Neuronal stem cell (in vitro differentiated cells): Measurements from ENCODE around the gene TBX1.

Source experiments
- DNase-seq: peaks from one replicate; pipeline ENCODE4 v3.0.0-alpha.2; 2013; ENCODE audit warnings: low spot score
- H2AFZ ChIP-seq: one replicate; pipeline ENCODE4 v1.6.1; 2013; ENCODE audit warnings: mild to moderate bottlenecking, low read length, inconsistent platforms
- H2AK5ac ChIP-seq: 2 replicates; pipeline ENCODE4 v1.6.1; 2013; ENCODE audit warnings: low read depth, mild to moderate bottlenecking, inconsistent platforms, low read length, moderate library complexity, mixed read lengths
- H2BK120ac ChIP-seq: 2 replicates; pipeline ENCODE4 v1.6.1; 2013; ENCODE audit warnings: low read depth, mild to moderate bottlenecking, inconsistent platforms, low read length, moderate library complexity, mixed read lengths
- H2BK12ac ChIP-seq: one replicate; pipeline ENCODE4 v1.6.1; 2013; ENCODE audit warnings: low read length, inconsistent platforms
- H2BK15ac ChIP-seq: 2 replicates; pipeline ENCODE4 v1.6.1; 2013; ENCODE audit warnings: mild to moderate bottlenecking, low read length, inconsistent platforms, mixed read lengths
- H2BK5ac ChIP-seq: one replicate; pipeline ENCODE4 v1.6.1; 2013; ENCODE audit warnings: inconsistent platforms, mild to moderate bottlenecking, low read length, moderate library complexity
- H3K14ac ChIP-seq: one replicate; pipeline ENCODE4 v1.6.1; 2013; ENCODE audit warnings: low read length, inconsistent platforms
- H3K18ac ChIP-seq: 2 replicates; pipeline ENCODE4 v1.6.1; 2013; ENCODE audit warnings: low read length, inconsistent platforms
- H3K23ac ChIP-seq: 2 replicates; pipeline ENCODE4 v1.6.1; 2013; ENCODE audit warnings: low read depth, mild to moderate bottlenecking, mixed read lengths, low read length, inconsistent platforms; ENCODE audit not compliant: poor library complexity
- H3K27ac ChIP-seq: replicated peaks from 3 replicates; pipeline ENCODE4 v1.5.1; 2013; ENCODE audit warnings: low read length, inconsistent platforms
- H3K27me3 ChIP-seq, 3 experiments: 2 replicates each; pipeline ENCODE4 v1.6.1; 2013; ENCODE audit warnings: low read length in 3 of 3, mild to moderate bottlenecking in 2 of 3, inconsistent platforms in 1 of 3, low read depth in 1 of 3, mixed read lengths in 1 of 3, moderate library complexity in 1 of 3; ENCODE audit not compliant: control insufficient read depth in 3 of 3, insufficient read depth in 3 of 3
- H3K36me3 ChIP-seq, 2 donors: replicated peaks in 1 of 2; 2 replicates each; pipeline ENCODE4 v1.6.1; 2013; ENCODE audit warnings: low read length in 2 of 2; ENCODE audit not compliant: control insufficient read depth in 2 of 2, insufficient read depth in 2 of 2
- H3K4ac ChIP-seq: 2 replicates; pipeline ENCODE4 v1.6.1; 2013; ENCODE audit warnings: inconsistent platforms, mild to moderate bottlenecking, low read length, moderate library complexity
- H3K4me1 ChIP-seq, 2 donors: 1 replicate in 1 of 2; 2 replicates in 1 of 2; pipeline ENCODE4 v1.6.1; 2013; ENCODE audit warnings: low read length in 2 of 2, low read depth in 1 of 2; ENCODE audit not compliant: control insufficient read depth in 2 of 2, insufficient read depth in 1 of 2
- H3K4me2 ChIP-seq: one replicate; pipeline ENCODE4 v1.6.1; 2013; ENCODE audit warnings: mild to moderate bottlenecking, low read length, inconsistent platforms; ENCODE audit not compliant: insufficient read depth, poor library complexity, severe bottlenecking
- H3K4me3 ChIP-seq, 2 donors: 2 replicates each; pipeline ENCODE4 v1.5.1; 2013; ENCODE audit warnings: low read length in 2 of 2, mild to moderate bottlenecking in 2 of 2, inconsistent platforms in 1 of 2, moderate library complexity in 1 of 2
- H3K79me1 ChIP-seq: one replicate; pipeline ENCODE4 v1.6.1; 2013; ENCODE audit warnings: low read depth, mild to moderate bottlenecking, inconsistent platforms, low read length, moderate library complexity
- H3K9ac ChIP-seq: one replicate; pipeline ENCODE4 v1.6.1; 2013; ENCODE audit warnings: mild to moderate bottlenecking, low read depth, low read length, inconsistent platforms; ENCODE audit not compliant: poor library complexity
- H3K9me3 ChIP-seq, 2 donors: replicated peaks in 1 of 2; 2 replicates each; pipeline versions ENCODE3 to v1.6.1; 2013; ENCODE audit warnings: low read length in 2 of 2, mild to moderate bottlenecking in 2 of 2, inconsistent platforms in 1 of 2, low read depth in 1 of 2, mixed read lengths in 1 of 2, moderate library complexity in 1 of 2; ENCODE audit not compliant: control insufficient read depth in 2 of 2, insufficient read depth in 1 of 2
- H4K8ac ChIP-seq: one replicate; pipeline ENCODE4 v1.6.1; 2013; ENCODE audit warnings: low read depth, mild to moderate bottlenecking, inconsistent platforms, low read length, moderate library complexity
- H4K91ac ChIP-seq: one replicate; pipeline ENCODE4 v1.6.1; 2013; ENCODE audit warnings: low read length, low read depth, mild to moderate bottlenecking, inconsistent platforms; ENCODE audit not compliant: poor library complexity
- WGBS, 2 donors: extraction: QIAGEN DNeasy Blood & Tissue Kit; methylation state at CpG; one replicate each; pipeline ENCODE4 v1.1.7; 2013; ENCODE audit warnings: missing lambda C conversion rate in 2 of 2, mixed read lengths in 1 of 2; ENCODE audit not compliant: insufficient read length in 2 of 2, insufficient replicate concordance in 1 of 2; ENCODE audit errors: extremely low coverage in 2 of 2; 5-methylcytosine and 5-hydroxymethylcytosine counted together

Gene TBX1

GRCh38 chr22:19721330-19722177 lies 39.0 kb upstream of the TBX1 start:
- Histone ChIP-seq H3K36me3 (peaks cover 0 to 7% of the 10 kb centered on the region in 2 donors), H3K18ac (peak overlapping the region; percentile 76), H3K79me1 (peaks cover 4% of the 10 kb centered on the region), H3K14ac (peak overlapping the region; percentile 14), H3K4ac (no peak overlapping the region), H2BK12ac (no peak overlapping the region), H2BK120ac (no peak overlapping the region), H3K27me3 (peaks cover 66 to 91% (median 88%) of the 10 kb centered on the region in 3 experiments), H2AFZ (no peak overlapping the region), H2AK5ac (peak overlapping the region; percentile 33), H3K9ac (peak overlapping the region; percentile 63), H4K91ac (no peak overlapping the region), H2BK15ac (no peak overlapping the region), H2BK5ac (no peak overlapping the region), H3K27ac (no peak overlapping the region), H3K4me1 (peaks cover 13 to 31% of the 10 kb centered on the region in 2 donors), H3K9me3 (peaks cover 13 to 14% of the 10 kb centered on the region in 2 donors), H3K4me3 (peak overlapping the region in 1 of 2 donors; percentile 15), H4K8ac (no peak overlapping the region), H3K23ac (peak overlapping the region; percentile 98), H3K4me2 (peak overlapping the region; percentile 80)
- DNase-seq: no peak
- WGBS, 2 donors: no CpG with 5 or more reads among the region's 44 CpGs

- H3K36me3 ChIP-seq: peaks cover 0 to 7% of the 10 kb centered on the region in 2 donors
- DNase-seq: no peak
- no peak overlapping the region for H3K27ac ChIP-seq
- peak overlapping the region; percentile 97 for H3K18ac ChIP-seq
- no peak overlapping the region for H2BK5ac ChIP-seq
- no peak overlapping the region for H3K4me3 ChIP-seq
- no peak overlapping the region for H2BK12ac ChIP-seq
- H3K9me3 ChIP-seq: peaks cover 13 to 14% of the 10 kb centered on the region in 2 donors
- H3K27me3 ChIP-seq: peaks cover 71 to 97% (median 91%) of the 10 kb centered on the region in 3 experiments
- H3K79me1 ChIP-seq: peaks cover 2% of the 10 kb centered on the region
- H3K14ac ChIP-seq: peak overlapping the region; percentile 39
- H3K23ac ChIP-seq: peak overlapping the region; percentile 98
- peaks cover 13 to 31% of the 10 kb centered on the region in 2 donors for H3K4me1 ChIP-seq
- H2AFZ ChIP-seq: peak overlapping the region; percentile 95
- peak overlapping the region; percentile 79 for H3K9ac ChIP-seq
- H3K4me2 ChIP-seq: peak overlapping the region; percentile 80
- peak overlapping the region; percentile 45 for H2BK15ac ChIP-seq
- H4K91ac ChIP-seq: no peak overlapping the region
- no peak overlapping the region for H2BK120ac ChIP-seq
- no peak overlapping the region for H3K4ac ChIP-seq
- no CpG with 5 or more reads among the region's 60 CpGs for WGBS, 2 donors
- no peak overlapping the region for H4K8ac ChIP-seq
- H2AK5ac ChIP-seq: peak overlapping the region; percentile 97
These were observed 38.2 kb upstream of the TBX1 start for GRCh38 chr22:19722178-19722981.

GRCh38 chr22:19722982-19723231 lies 37.7 kb upstream of the TBX1 start:
- peak overlapping the region; percentile 58 for H2BK12ac ChIP-seq
- H4K8ac ChIP-seq: no peak overlapping the region
- peaks cover 10 to 27% of the 10 kb centered on the region in 2 donors for H3K4me1 ChIP-seq
- peak overlapping the region; percentile 79 for H3K9ac ChIP-seq
- peak overlapping the region; percentile 98 for H3K23ac ChIP-seq
- H4K91ac ChIP-seq: no peak overlapping the region
- H3K79me1 ChIP-seq: no peaks in the 10 kb centered on the region
- no peak overlapping the region for H2BK120ac ChIP-seq
- peak overlapping the region; percentile 80 for H3K4me2 ChIP-seq
- peak overlapping the region; percentile 97 for H3K18ac ChIP-seq
- peak overlapping the region; percentile 38 for H2BK15ac ChIP-seq
- peak overlapping the region; percentile 97 for H3K14ac ChIP-seq
- peak overlapping the region; percentile 97 for H2AK5ac ChIP-seq
- no peak for DNase-seq
- peaks cover 75 to 97% (median 93%) of the 10 kb centered on the region in 3 experiments for H3K27me3 ChIP-seq
- peaks cover 15 to 17% of the 10 kb centered on the region in 2 donors for H3K9me3 ChIP-seq
- H3K27ac ChIP-seq: no peak overlapping the region
- no CpG with 5 or more reads among the region's 15 CpGs for WGBS, 2 donors
- H2AFZ ChIP-seq: peak overlapping the region; percentile 95
- no peak overlapping the region for H3K4ac ChIP-seq
- H3K36me3 ChIP-seq: peaks cover 0 to 7% of the 10 kb centered on the region in 2 donors
- peak overlapping the region; percentile 20 to 72 for H3K4me3 ChIP-seq
- peak overlapping the region; percentile 53 for H2BK5ac ChIP-seq
